HUES64 (cell line): ENCODE results near the gene LILRA5.
"Not testable (repeated sequence)": the region's sequence is repeated elsewhere in the genome, so short reads cannot be mapped to it uniquely, and the experiment has no call there.

Experiments used
- H3K27ac ChIP-seq: 2 replicates; pipeline ENCODE4 v1.7.0; 2013; ENCODE audit warnings: low read depth, low read length, inconsistent platforms
- H3K27me3 ChIP-seq: 2 replicates; pipeline ENCODE4 v1.6.1; 2013; ENCODE audit warnings: mild to moderate bottlenecking, low read length; ENCODE audit not compliant: insufficient read depth
- H3K36me3 ChIP-seq: 2 replicates; pipeline ENCODE4 v1.6.1; 2013; ENCODE audit warnings: mild to moderate bottlenecking, low read length; ENCODE audit not compliant: insufficient read depth
- H3K4me1 ChIP-seq: 2 replicates; pipeline ENCODE4 v1.6.1; 2013; ENCODE audit warnings: mild to moderate bottlenecking, low read length, moderate library complexity; ENCODE audit not compliant: insufficient read depth
- H3K4me3 ChIP-seq: 2 replicates; pipeline ENCODE4 v1.5.1; 2013; ENCODE audit warnings: mild to moderate bottlenecking, low read length, moderate library complexity
- H3K9ac ChIP-seq: 2 replicates; pipeline ENCODE4 v1.6.1; 2013; ENCODE audit warnings: mild to moderate bottlenecking, low read depth, low read length
- H3K9me3 ChIP-seq: 2 replicates; pipeline ENCODE4 v1.6.1; 2013; ENCODE audit warnings: low read depth, low read length; ENCODE audit not compliant: insufficient read depth
- WGBS: fragments of 150-250, 120-280 bp; methylation state at CpG from one replicate; pipeline ENCODE4 v1.1.7; 2013; ENCODE audit warnings: missing lambda C conversion rate; 5-methylcytosine and 5-hydroxymethylcytosine counted together

The LILRA5 gene

DNA sequence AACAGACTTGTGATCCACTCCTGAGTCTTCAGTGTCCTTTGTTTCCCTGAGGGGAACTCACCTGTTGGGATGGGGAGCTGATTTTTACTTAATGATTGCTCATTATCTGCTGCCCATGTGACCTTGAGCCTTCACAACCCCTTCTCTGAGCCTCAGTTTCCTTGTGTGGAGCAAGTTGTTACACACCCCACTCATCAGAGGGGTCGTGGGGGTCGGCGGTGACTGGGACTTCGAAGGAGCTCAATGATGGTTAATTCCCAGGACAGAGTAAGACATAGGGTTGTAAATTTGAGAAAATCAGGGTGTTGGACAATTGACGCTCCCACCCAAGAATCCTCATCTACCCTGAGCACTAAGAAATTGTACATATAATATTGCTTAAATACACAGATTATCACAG, 13.5 kb downstream of the LILRA5 start:
- no peak overlapping the region for H3K27ac ChIP-seq
- H3K9me3 ChIP-seq, result no peaks in the 10 kb centered on the region
- H3K9ac ChIP-seq, result no peak overlapping the region
- no peaks in the 10 kb centered on the region for H3K4me1 ChIP-seq
- no peak overlapping the region for H3K4me3 ChIP-seq
- WGBS, result 92% methylated on average over 5 of the region's 5 CpGs
- H3K36me3 ChIP-seq, result no peaks in the 10 kb centered on the region
- H3K27me3 ChIP-seq, result peaks cover 16% of the 10 kb centered on the region; the same call in 1 of the 2 replicates

DNA sequence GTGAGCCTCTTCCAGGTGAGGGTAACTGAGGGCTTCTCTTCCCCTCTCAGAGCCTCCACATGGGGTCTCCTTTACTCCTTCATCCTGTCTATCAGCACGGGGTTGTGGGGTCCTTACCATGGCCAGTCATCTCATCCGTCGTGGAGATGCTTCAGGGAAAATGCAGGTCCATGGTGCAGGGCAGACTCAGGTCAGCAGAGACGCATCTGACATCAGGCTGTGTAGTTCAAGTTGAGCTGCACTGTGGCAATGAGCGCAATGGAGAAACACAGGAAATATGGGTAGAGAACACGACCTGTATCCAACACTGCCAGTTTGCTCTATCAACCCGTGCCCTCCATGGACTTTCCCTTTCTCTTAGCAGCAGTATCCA, 13.9 kb downstream of the LILRA5 start:
- Histone ChIP-seq H3K4me1 (no peaks in the 10 kb centered on the region), H3K36me3 (no peaks in the 10 kb centered on the region), H3K9me3 (no peaks in the 10 kb centered on the region), H3K27me3 (peaks cover 16% of the 10 kb centered on the region; the same call in 1 of the 2 replicates), H3K4me3 (no peak overlapping the region), H3K27ac (no peak overlapping the region), H3K9ac (no peak overlapping the region)
- 60% methylated on average over 7 of the region's 7 CpGs for WGBS

DNA sequence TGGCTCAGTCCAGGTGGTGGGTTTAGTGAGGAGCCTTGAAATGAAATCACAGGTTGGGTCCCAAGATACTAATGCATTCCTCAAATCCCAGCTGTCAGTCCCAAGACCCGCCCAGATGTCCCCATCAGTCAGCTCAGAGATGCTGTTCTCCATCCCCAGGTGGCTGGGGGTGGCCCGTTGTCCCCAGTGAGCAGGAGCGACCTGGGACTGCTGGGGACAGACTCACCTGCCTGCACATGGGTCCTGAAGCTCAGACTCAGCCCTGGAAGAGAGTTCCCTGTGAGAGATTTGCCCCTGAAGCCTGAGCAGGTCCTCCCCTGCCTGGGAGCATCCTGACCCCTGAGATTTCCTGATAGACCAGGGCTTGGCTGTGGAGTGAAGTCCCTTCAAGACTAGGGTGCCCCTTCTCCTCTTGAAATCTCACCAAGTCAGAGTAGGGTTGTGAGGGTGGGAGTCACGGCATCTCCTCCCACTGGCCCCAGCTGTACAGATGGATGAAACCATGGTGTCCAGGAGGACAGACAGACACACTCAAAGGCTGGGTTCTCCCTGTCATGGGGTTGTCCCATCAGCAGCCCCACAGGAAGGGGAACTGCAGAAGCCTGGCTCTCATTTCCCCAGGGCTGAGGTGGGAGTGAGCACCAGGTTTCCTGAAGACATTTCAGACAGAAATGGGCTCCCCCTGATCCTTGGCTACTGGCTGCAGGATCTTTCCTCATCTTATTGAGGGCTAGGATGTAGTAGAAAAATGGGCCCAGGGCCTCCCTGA, 14.4 kb downstream of the LILRA5 start:
- no peaks in the 10 kb centered on the region for H3K36me3 ChIP-seq
- H3K9ac ChIP-seq, result no peak overlapping the region
- no peaks in the 10 kb centered on the region for H3K9me3 ChIP-seq
- no peaks in the 10 kb centered on the region for H3K4me1 ChIP-seq
- H3K27me3 ChIP-seq, result peaks cover 16% of the 10 kb centered on the region; the same call in 1 of the 2 replicates
- no peak overlapping the region for H3K27ac ChIP-seq
- no peak overlapping the region for H3K4me3 ChIP-seq
- WGBS, result 69% methylated on average over 4 of the region's 4 CpGs

DNA sequence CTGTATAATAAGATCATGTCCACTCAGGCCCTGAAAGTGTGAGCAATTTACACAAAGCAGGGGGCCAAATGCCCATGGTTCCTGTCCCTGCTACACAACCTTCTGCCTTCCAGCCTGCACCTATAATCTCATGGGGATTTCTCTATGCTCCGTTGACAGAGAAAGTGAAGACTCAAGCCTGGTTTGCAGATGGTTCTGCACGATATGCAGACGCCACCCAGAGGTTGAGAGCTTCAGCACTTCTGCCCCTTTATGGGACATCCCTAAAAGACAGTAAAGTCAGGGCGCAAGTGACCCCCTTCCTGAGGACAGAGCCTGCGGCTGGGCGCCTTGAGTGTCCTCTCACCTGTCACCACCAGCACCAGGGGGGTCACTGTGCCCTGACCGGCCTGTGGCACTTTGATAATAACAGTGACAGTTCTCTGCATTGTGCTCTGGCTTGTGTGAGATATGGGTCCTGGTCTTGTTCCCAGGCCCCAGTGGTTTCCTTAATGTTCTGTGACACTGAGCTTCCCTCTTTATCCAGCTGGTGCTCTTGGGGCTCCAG, 15.1 kb downstream of the LILRA5 start:
- Histone ChIP-seq H3K27ac (no peak overlapping the region), H3K27me3 (peaks cover 16% of the 10 kb centered on the region; the same call in 1 of the 2 replicates), H3K36me3 (no peaks in the 10 kb centered on the region), H3K9me3 (no peaks in the 10 kb centered on the region), H3K4me3 (no peak overlapping the region), H3K9ac (no peak overlapping the region), H3K4me1 (no peaks in the 10 kb centered on the region)
- 56% methylated on average over 7 of the region's 7 CpGs for WGBS

DNA sequence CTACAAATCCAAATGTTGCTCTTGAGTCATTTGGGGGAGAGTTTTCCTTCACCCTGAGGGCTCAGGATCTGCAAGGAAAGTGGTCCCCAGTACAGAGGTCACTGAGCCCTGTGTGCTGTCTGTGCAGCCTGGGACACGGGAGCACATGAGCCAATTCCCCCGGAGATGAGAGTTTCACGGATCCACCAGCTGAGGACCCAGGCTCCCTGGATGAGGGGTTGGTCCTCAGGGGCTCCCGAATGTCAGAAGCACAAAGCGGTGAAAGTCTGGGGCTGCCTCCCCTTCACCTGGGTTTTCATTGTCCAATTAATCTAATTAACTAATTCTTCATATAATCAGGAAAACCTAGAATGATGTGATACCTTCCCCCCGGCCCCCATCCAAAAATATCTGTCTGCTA, 18.4 kb downstream of the LILRA5 start:
- Histone ChIP-seq H3K27me3 (peaks cover 6% of the 10 kb centered on the region; the same call in 1 of the 2 replicates), H3K9ac (no peak overlapping the region), H3K4me1 (no peaks in the 10 kb centered on the region), H3K4me3 (no peak overlapping the region), H3K36me3 (no peaks in the 10 kb centered on the region), H3K9me3 (no peaks in the 10 kb centered on the region), H3K27ac (no peak overlapping the region)
- 89% methylated on average over 5 of the region's 6 CpGs for whole genome bisulfite sequencing

DNA sequence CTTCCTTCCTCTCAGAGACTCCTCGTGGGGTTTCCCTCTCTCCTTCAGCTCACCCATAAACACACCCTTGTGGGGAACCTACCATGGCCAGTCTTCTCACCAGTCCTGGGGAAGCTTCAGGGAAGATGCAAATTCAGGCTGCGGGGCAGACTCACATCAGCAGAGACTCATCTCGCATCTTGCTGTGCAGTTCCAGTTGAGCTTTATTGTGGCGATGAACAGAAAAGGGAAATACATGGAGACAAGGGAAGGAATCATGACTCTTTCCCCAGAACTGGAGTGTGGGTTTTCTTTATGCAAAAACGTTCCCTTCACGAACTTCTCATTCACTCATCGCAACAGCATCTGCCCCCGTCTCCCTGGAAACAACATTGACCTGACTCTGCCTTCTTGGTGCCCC, 23.8 kb downstream of the LILRA5 start:
- H3K4me3 ChIP-seq, H3K4me1 ChIP-seq, H3K9me3 ChIP-seq, H3K36me3 ChIP-seq, H3K27me3 ChIP-seq, H3K27ac ChIP-seq, H3K9ac ChIP-seq: not testable (repeated sequence)
- 44% methylated on average over 2 of the region's 8 CpGs for WGBS

DNA sequence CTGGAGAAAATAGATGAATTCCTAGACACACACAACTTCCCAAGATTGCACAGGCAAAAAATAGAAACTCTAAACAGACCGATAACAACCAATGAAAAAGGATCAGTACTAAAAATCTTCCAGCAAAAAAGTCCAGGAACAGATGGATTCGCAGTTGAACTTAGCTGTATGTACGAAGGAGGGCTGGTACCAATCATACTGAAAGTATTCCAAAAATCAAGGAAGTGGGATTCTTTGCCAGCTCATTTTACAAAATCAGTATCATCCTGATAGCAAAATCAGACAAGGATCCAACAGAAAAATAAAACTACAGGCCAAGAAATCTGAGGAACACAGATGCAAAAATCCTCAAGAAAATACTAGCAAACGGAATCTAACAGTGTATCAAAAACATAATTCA, 25.5 kb downstream of the LILRA5 start:
- Histone ChIP-seq H3K27ac (no peak overlapping the region), H3K9me3 (no peaks in the 10 kb centered on the region), H3K36me3 (no peaks in the 10 kb centered on the region), H3K9ac (no peak overlapping the region), H3K4me1 (no peaks in the 10 kb centered on the region), H3K27me3 (no peaks in the 10 kb centered on the region), H3K4me3 (no peak overlapping the region)
- 94% methylated on average over 3 of the region's 4 CpGs for WGBS

DNA sequence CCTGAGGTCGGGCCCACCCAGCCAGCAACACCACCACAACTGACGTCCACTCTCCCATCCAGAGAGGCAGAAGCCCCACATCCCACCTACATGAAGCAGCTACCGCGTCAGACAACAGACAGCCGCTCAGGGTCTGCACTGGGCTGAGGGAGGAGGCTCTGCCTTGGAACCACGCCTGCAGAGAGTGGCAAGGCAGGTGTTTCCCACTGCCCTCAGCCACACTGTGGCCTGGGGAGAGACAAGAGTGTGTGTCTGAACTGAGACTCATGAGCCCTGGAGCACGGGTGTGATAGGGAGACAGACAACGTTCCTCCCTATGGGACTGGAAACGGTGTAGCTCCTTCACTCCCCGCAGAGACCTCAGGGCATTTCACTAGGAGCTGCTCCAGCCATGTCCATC, 26.7 kb downstream of the LILRA5 start:
- not testable (repeated sequence) for H3K4me1 ChIP-seq, H3K9me3 ChIP-seq, H3K27ac ChIP-seq, H3K9ac ChIP-seq, H3K4me3 ChIP-seq, H3K36me3 ChIP-seq, H3K27me3 ChIP-seq
- WGBS, result 89% methylated on average over 4 of the region's 10 CpGs

DNA sequence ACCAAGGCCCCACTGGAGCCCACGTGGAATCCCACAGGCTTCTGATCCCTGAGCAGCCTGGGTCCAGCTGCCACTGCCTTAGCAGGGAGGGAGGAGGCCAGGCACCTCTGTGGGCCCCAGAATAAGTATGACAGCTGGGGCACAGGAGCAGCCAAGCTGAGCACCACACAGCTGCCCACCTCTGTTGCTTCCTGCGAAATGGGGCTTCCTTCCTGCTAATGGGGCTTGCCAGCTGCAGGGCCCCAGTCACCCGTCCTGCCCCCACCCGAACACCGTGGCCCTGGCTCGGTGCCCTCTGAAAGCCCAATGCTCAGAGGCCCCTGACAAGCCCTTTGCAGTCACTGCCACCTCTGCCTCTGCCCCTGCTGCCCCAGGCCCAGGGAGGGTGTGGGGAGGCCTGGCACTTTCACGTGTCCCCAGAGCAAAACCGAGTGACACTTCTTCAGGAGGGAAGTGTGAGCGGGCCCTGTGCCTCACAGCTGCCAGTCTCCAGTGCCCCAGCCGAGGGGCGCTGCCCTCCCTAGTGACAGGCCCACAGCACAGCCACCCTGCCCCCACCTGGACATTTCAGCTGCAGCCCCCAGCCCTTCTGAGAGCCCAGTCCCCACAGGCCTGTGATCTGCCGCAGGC, 27.4 kb downstream of the LILRA5 start:
- not testable (repeated sequence) for H3K27ac ChIP-seq, H3K4me3 ChIP-seq, H3K9me3 ChIP-seq, H3K4me1 ChIP-seq, H3K36me3 ChIP-seq, H3K27me3 ChIP-seq, H3K9ac ChIP-seq
- 87% methylated on average over 11 of the region's 12 CpGs for WGBS

DNA sequence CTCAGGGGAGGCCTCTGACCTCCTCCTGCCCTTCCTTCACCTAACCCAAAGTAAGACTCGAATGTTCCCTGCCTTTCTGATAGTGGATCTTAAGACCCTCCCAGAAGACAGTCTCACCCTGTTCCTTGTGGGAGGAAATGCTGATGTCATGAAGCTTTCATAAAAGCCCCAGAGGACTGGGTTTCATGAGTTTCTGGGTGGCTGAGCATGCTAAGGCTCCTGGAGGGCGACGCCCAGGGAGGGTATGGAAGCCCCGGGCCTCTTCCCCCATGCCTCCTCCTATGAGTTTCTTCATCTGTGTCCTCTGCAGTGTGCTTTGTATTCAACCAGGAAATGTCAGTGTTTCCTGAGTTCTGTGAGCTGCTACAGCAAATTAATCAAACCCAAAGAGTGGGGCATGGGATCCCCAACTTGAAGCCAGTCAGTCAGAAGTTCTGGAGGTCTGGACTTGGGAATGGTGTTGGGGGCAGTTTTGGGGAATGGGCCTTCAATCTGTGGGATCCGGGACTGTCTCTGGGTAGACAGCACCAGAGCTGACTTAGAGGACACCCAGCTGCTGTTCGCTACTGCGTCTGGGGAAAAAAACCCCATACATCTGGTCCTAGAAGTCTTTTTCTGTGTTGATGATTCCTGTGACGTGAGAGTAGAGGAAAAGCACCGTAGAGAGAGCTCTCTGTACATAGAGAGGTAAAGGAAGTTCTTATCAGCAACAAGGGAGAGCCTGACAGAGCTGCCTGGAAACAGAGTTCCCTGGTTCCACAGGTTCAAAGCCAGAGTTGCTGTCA, 30.1 kb downstream of the LILRA5 start:
- Histone ChIP-seq H3K9me3 (no peaks in the 10 kb centered on the region), H3K4me1 (no peaks in the 10 kb centered on the region), H3K27me3 (no peaks in the 10 kb centered on the region), H3K36me3 (no peaks in the 10 kb centered on the region), H3K4me3 (no peak overlapping the region), H3K9ac (no peak overlapping the region), H3K27ac (no peak overlapping the region)
- 90% methylated on average over 9 of the region's 9 CpGs for WGBS

DNA sequence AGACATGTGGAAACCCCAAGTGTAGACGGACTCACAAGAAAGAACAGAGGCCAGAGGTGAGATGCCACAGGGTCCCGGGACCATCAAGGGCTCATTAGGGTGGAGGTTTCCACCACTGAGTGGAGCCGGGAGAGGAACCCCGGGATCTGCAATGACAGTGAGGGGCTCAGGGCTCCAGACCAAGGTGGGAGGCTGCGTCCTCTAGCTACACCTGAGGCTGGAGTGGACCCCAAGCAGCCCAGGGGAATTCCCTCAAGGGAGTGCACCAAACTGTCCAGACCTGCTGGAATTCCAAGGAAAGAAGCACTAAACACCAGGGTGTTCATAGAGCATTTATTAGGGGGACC, 31.3 kb downstream of the LILRA5 start:
- not testable (repeated sequence) for H3K4me3 ChIP-seq, H3K36me3 ChIP-seq, H3K27ac ChIP-seq, H3K27me3 ChIP-seq, H3K9ac ChIP-seq, H3K9me3 ChIP-seq, H3K4me1 ChIP-seq
- WGBS, result 90% methylated on average over 5 of the region's 5 CpGs
